Activated naive CD8-positive, alpha-beta T cell (primary cell): Measurements from ENCODE around the gene MPHOSPH6.
"Not testable (repeated sequence)": the region's sequence is repeated elsewhere in the genome, so short reads cannot be mapped to it uniquely, and the experiment has no call there.

Experiments used
- H3K27ac Mint-ChIP-seq: one replicate; pipeline ENCODE4 v1.8.0; 2021; ENCODE audit warnings: mixed read lengths
- H3K27me3 Mint-ChIP-seq: one replicate; pipeline ENCODE4 v1.8.0; 2021; ENCODE audit warnings: mixed read lengths
- H3K36me3 Mint-ChIP-seq: one replicate; pipeline ENCODE4 v1.8.0; 2021; ENCODE audit warnings: mixed read lengths
- H3K4me1 Mint-ChIP-seq: one replicate; pipeline ENCODE4 v1.8.0; 2021; ENCODE audit warnings: low read depth, mixed read lengths
- H3K4me3 Mint-ChIP-seq: one replicate; pipeline ENCODE4 v1.8.0; 2021; ENCODE audit warnings: mild to moderate bottlenecking, mixed read lengths
- H3K9me3 Mint-ChIP-seq: one replicate; pipeline ENCODE4 v1.8.0; 2021; ENCODE audit warnings: low read depth, mixed read lengths

MPHOSPH6 gene

GRCh38 chr16:82169861-82170845 is at the start of gene MPHOSPH6:
Gene MPHOSPH6, minus strand, starts transcription at chr16:82170224. Its CDS starts 49 bp downstream, at chr16:82170175.
- Mint-ChIP-seq H3K9me3 (no peaks in the 10 kb centered on the region), H3K27me3 (peaks cover 11% of the 10 kb centered on the region), H3K4me3 (peak within 1 kb of the TSS; percentile 93), H3K27ac (peak within 1 kb of the TSS; percentile 94), H3K36me3 (peaks cover 10% of the 10 kb centered on the region), H3K4me1 (peaks cover 26% of the 10 kb centered on the region)

GRCh38 chr16:82219298-82219697 is 49.3 kb upstream of the MPHOSPH6 start:
- Mint-ChIP-seq H3K4me1 (no peaks in the 10 kb centered on the region), H3K9me3 (no peaks in the 10 kb centered on the region), H3K27me3 (peaks cover 6% of the 10 kb centered on the region), H3K27ac (no peak overlapping the region), H3K4me3 (no peak overlapping the region), H3K36me3 (no peaks in the 10 kb centered on the region)

- H3K36me3 Mint-ChIP-seq, H3K9me3 Mint-ChIP-seq, H3K27ac Mint-ChIP-seq, H3K4me1 Mint-ChIP-seq, H3K4me3 Mint-ChIP-seq: not testable (repeated sequence)
- peaks cover 18% of the 10 kb centered on the region for H3K27me3 Mint-ChIP-seq
Measured at GRCh38 chr16:82209314-82209713, 39.3 kb upstream of the MPHOSPH6 start.

- no peaks in the 10 kb centered on the region for H3K36me3 Mint-ChIP-seq
- no peaks in the 10 kb centered on the region for H3K9me3 Mint-ChIP-seq
- no peak overlapping the region for H3K27ac Mint-ChIP-seq
- no peak overlapping the region for H3K4me3 Mint-ChIP-seq
- no peaks in the 10 kb centered on the region for H3K4me1 Mint-ChIP-seq
- peaks cover 5% of the 10 kb centered on the region for H3K27me3 Mint-ChIP-seq
Measured at GRCh38 chr16:82203198-82203597, 33.2 kb upstream of the MPHOSPH6 start.

- Mint-ChIP-seq H3K4me1 (no peaks in the 10 kb centered on the region), H3K4me3 (no peak overlapping the region), H3K27me3 (peaks cover 2% of the 10 kb centered on the region), H3K27ac (no peak overlapping the region), H3K36me3 (no peaks in the 10 kb centered on the region), H3K9me3 (no peaks in the 10 kb centered on the region)
Measured at GRCh38 chr16:82201926-82202325, 31.9 kb upstream of the MPHOSPH6 start.

- H3K27me3 Mint-ChIP-seq, result peaks cover 2% of the 10 kb centered on the region
- H3K27ac Mint-ChIP-seq, result no peak overlapping the region
- H3K4me1 Mint-ChIP-seq, result no peaks in the 10 kb centered on the region
- no peaks in the 10 kb centered on the region for H3K36me3 Mint-ChIP-seq
- no peaks in the 10 kb centered on the region for H3K9me3 Mint-ChIP-seq
- H3K4me3 Mint-ChIP-seq, result no peak overlapping the region
Measured at GRCh38 chr16:82201351-82201750, 31.3 kb upstream of the MPHOSPH6 start.

GRCh38 chr16:82199209-82199608 is 29.2 kb upstream of the MPHOSPH6 start:
- no peak overlapping the region for H3K27ac Mint-ChIP-seq
- H3K27me3 Mint-ChIP-seq, result peaks cover 2% of the 10 kb centered on the region
- no peaks in the 10 kb centered on the region for H3K4me1 Mint-ChIP-seq
- H3K4me3 Mint-ChIP-seq, result no peak overlapping the region
- no peaks in the 10 kb centered on the region for H3K9me3 Mint-ChIP-seq
- no peaks in the 10 kb centered on the region for H3K36me3 Mint-ChIP-seq

GRCh38 chr16:82197540-82198240 is 27.7 kb upstream of the MPHOSPH6 start:
- H3K9me3 Mint-ChIP-seq, result no peaks in the 10 kb centered on the region
- no peak overlapping the region for H3K4me3 Mint-ChIP-seq
- H3K27me3 Mint-ChIP-seq, result peaks cover 2% of the 10 kb centered on the region
- no peak overlapping the region for H3K27ac Mint-ChIP-seq
- H3K4me1 Mint-ChIP-seq, result peaks cover 7% of the 10 kb centered on the region
- H3K36me3 Mint-ChIP-seq, result no peaks in the 10 kb centered on the region

GRCh38 chr16:82195917-82196494 is 26.0 kb upstream of the MPHOSPH6 start:
- H3K4me3 Mint-ChIP-seq, result no peak overlapping the region
- no peaks in the 10 kb centered on the region for H3K9me3 Mint-ChIP-seq
- H3K27me3 Mint-ChIP-seq, result peaks cover 2% of the 10 kb centered on the region

GRCh38 chr16:82194086-82194485 is 24.1 kb upstream of the MPHOSPH6 start:
- Mint-ChIP-seq H3K36me3 (no peaks in the 10 kb centered on the region), H3K4me1 (peaks cover 12% of the 10 kb centered on the region), H3K27ac (no peak overlapping the region), H3K27me3 (peaks cover 2% of the 10 kb centered on the region), H3K4me3 (no peak overlapping the region), H3K9me3 (no peaks in the 10 kb centered on the region)

More at GRCh38 chr16:82195917-82196494, 26.0 kb upstream of the MPHOSPH6 start:
- Mint-ChIP-seq H3K4me1 (peaks cover 12% of the 10 kb centered on the region), H3K27ac (no peak overlapping the region), H3K36me3 (no peaks in the 10 kb centered on the region)

- no peaks in the 10 kb centered on the region for H3K9me3 Mint-ChIP-seq
- no peaks in the 10 kb centered on the region for H3K36me3 Mint-ChIP-seq
- H3K4me3 Mint-ChIP-seq, result peak overlapping the region; percentile 38
- peaks cover 16% of the 10 kb centered on the region for H3K4me1 Mint-ChIP-seq
- peak overlapping the region; percentile 55 for H3K27ac Mint-ChIP-seq
- H3K27me3 Mint-ChIP-seq, result peaks cover 2% of the 10 kb centered on the region
Measured at GRCh38 chr16:82192665-82193064, 22.6 kb upstream of the MPHOSPH6 start.

GRCh38 chr16:82190386-82190785 is 20.4 kb upstream of the MPHOSPH6 start:
- H3K27me3 Mint-ChIP-seq, result peaks cover 1% of the 10 kb centered on the region
- no peak overlapping the region for H3K4me3 Mint-ChIP-seq
- H3K9me3 Mint-ChIP-seq, result no peaks in the 10 kb centered on the region
- H3K27ac Mint-ChIP-seq, result peak overlapping the region; percentile 62
- peaks cover 19% of the 10 kb centered on the region for H3K4me1 Mint-ChIP-seq
- no peaks in the 10 kb centered on the region for H3K36me3 Mint-ChIP-seq

- Mint-ChIP-seq H3K4me3 (no peak overlapping the region), H3K27ac (no peak overlapping the region)
Measured at GRCh38 chr16:82187829-82188228, 17.8 kb upstream of the MPHOSPH6 start.

GRCh38 chr16:82185012-82185411 is 15.0 kb upstream of the MPHOSPH6 start:
- Mint-ChIP-seq H3K9me3 (no peaks in the 10 kb centered on the region), H3K4me1 (peaks cover 7% of the 10 kb centered on the region), H3K4me3 (no peak overlapping the region), H3K27me3 (peaks cover 4% of the 10 kb centered on the region), H3K36me3 (no peaks in the 10 kb centered on the region), H3K27ac (no peak overlapping the region)

More at GRCh38 chr16:82187829-82188228, 17.8 kb upstream of the MPHOSPH6 start:
- Mint-ChIP-seq H3K27me3 (peaks cover 2% of the 10 kb centered on the region), H3K9me3 (no peaks in the 10 kb centered on the region), H3K4me1 (peaks cover 13% of the 10 kb centered on the region), H3K36me3 (no peaks in the 10 kb centered on the region)

- Mint-ChIP-seq H3K27ac (no peak overlapping the region), H3K27me3 (peaks cover 8% of the 10 kb centered on the region), H3K36me3 (no peaks in the 10 kb centered on the region), H3K9me3 (no peaks in the 10 kb centered on the region), H3K4me3 (no peak overlapping the region), H3K4me1 (peaks cover 7% of the 10 kb centered on the region)
Measured at GRCh38 chr16:82184213-82184612, 14.2 kb upstream of the MPHOSPH6 start.
